CD4-positive, alpha-beta T cell treated with Interleukin-12 subunit alpha and Interleukin-12 subunit beta, for 1 hour (primary cell): ENCODE measurements around the gene WIPF2.
"Not testable (repeated sequence)": the region's sequence is repeated elsewhere in the genome, so short reads cannot be mapped to it uniquely, and the experiment has no call there.

ENCODE experiments used
- DNase-seq: peaks from one replicate; pipeline ENCODE4 v3.0.0-alpha.2; 2020

The WIPF2 gene

DNA sequence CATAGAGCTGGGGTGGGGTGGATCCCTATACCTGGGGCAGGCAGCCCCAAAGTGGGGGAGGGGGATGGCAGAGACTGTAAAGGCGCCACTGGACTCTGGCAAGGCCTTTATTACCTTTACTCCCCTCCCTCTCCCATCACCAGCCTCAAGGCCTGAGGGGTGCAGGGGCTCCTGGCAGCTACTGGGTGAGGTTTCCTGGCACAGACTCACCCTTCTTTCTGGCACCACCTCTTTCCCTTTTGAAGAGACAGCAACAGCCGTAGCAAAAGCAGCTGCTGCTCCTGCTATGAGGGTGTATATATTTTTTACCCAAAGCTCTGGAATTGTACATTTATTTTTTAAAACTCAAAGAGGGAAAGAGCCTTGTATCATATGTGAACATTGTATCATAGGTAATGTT, 24.3 kb upstream of the WIPF2 start:
- DNase-seq: no peak

DNA sequence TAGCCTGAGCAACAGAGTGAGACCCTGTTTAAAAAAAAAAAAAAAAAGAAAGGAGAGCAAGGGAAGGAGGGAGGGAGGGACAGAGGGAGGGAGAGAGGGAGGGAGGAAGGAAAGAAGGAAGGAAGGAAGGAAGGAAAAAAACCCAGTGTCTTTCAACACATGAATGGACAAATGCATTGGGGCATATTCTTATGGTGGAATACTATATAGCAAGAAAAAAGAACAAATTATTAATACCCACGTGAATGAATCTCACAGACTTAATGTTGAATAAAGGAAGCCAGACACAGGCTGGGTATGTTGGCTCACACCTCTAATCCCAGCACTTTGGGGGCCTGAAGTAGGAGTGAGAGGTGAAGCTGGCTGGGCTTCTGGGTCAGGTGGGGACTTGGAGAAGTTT, 21.6 kb upstream of the WIPF2 start:
- no peak for DNase-seq

DNA sequence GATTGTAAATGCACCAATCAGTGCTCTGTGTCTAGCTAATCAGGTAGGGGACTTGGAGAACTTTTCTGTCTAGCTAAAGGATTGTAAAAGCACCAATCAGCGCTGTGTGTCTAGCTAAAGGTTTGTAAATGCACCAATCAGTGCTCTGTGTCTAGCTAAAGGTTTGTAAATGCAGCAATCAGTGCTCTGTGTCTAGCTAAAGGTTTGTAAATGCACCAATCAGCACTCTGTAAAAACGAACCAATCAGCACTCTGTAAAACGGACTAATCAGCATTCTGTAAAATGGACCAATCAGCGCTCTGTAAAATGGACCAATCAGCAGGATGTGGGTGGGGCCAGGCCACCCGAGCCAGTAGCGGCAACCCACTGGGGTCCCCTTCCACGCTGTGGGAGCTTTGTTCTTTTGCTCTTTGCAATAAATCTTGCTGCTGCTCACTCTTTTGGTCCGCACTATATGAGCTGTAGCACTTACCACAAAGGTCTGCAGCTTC, 21.1 kb upstream of the WIPF2 start:
- DNase-seq: peak; percentile 39

DNA sequence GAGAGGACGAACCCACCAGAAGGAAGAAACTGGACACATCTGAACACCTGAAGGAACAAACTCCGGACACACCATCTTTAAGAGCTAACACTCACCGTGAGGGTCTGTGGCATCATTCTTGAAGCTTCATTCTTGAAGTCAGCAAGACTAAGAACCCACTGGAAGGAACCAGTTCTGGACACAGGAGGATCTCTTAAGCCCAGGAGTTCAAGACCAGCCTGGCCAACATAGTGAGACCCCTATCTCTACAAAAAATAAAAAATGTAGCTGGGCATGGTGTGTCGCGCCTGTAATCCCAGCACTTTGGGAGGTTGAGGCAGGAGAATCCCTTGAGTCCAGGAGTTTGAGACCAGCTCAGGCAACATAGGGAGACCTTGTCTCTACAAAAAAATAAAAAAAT, 20.5 kb upstream of the WIPF2 start:
- DNase-seq: no peak

DNA sequence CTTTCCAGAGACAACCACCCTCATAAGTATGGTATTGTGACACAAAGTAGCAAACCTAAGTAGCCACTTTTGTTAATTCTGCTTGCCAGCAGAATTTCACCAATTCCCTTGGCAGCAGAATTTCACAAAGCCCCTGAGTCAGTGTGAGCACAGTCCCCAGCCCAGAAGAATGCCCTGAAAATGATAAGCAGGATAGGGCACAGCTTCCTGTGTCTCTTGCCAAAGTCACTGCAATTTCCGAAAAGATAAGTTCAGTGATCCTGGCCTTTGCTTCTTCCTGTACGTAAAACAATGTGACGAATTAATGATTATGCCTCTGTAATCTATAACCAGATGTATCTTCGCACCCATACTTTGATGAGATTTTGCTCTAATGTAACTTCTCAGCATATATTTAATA, 16.0 kb upstream of the WIPF2 start:
- no peak for DNase-seq

DNA sequence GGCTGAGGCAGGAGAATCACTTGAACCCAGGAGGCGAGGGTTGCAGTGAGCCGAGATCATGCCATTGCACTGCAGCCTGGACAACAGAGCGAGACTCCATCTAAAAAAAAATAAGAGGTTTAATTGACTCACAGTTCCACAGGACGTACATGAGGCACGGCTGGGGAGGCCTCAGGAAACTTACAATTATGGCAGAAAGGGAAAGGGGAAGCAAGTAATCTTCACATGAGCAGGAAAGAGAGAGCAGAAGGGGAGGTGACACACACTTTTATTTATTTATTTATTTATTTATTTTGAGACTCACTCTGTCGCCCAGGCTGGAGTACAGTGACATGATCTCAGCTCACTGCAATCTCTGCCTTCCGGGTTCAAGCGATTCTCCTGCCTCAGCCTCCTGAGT, 12.9 kb upstream of the WIPF2 start:
- not testable (repeated sequence) for DNase-seq

DNA sequence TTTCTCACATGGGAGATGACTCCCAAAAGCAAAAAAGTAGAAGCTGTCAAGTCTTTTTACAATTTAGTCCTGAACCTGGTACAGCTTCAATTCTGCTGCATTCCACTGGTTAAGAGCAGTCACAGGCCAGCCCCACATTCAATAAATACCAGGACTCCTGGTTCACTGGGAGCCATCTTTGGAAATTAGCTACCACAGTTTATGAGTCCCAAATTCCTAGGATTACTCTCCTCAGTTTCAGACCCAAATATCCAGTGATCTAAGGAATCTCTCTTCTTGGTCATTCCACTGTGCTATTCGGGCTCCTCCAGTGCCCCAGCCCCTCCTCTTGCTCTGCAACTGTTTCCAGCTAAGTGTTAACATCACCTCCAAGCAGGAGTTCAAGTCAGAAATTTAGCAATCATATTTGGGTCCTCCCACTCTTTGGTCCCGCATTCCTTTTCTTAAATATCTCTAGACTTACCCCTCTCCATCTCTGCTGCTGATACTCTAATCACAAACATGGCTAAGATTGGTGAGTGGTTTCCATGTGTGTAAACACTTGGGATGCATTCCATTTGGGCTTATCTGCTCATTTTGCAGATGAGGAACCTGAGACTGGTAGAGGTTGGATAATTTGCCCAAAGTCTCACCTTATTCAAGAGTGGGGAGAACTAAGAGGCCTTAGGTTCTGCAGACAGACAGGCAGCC, 9.6 kb upstream of the WIPF2 start:
- DNase-seq: no peak

DNA sequence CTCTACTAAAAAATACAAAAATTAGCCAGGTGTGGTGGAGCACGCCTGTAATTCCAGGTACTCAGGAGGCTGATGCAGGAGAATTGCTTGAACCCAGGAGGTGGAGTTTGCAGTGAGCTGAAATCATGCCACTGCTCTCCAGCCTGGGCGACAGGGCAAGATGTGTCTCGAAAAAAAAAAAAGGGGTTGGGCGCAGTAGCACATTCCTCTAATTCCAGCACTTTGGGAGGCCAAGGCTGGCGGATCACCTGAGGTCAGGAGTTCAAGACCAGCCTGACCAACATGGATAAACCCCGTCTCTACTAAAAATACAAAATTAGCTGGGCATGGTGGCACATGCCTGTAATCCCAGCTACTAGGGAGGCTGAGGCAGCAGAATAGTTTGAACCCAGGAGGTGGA, 5.2 kb upstream of the WIPF2 start:
- not testable (repeated sequence) for DNase-seq

DNA sequence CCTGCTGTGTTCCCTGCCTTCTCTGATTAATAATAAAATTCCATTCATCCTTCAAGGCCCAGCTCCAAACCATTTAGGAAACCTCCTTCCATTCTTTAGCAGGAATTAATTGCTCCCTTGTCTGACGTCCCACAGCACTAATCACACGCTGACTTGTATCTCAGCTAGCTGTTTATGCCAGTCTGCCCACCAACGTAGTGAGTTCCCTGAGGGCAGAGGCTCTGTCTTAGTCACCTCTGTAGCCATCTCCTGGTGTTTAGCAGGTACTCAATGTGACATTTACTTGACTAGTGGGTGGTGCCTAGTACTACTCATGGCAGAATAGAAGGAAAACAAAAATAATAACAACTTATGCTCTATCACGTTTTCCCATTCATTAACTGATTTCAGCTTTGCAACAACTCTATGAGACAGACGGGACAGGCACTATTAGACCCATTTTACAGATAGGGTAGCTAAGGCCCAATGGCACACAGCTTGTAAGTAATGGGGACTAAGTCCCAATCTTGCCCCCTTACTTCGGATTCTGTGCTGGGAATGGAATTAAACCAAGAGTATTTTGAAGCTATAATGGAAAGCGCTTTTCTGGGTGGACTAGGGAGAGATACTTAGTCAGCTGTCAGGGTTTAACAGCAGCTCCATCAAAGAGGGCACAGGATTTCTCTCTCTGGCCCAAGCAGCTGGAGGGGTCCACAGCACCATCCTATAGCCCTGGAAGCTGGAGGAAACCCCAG, 931 bp upstream of the WIPF2 start:
- DNase-seq: peak; percentile 17

DNA sequence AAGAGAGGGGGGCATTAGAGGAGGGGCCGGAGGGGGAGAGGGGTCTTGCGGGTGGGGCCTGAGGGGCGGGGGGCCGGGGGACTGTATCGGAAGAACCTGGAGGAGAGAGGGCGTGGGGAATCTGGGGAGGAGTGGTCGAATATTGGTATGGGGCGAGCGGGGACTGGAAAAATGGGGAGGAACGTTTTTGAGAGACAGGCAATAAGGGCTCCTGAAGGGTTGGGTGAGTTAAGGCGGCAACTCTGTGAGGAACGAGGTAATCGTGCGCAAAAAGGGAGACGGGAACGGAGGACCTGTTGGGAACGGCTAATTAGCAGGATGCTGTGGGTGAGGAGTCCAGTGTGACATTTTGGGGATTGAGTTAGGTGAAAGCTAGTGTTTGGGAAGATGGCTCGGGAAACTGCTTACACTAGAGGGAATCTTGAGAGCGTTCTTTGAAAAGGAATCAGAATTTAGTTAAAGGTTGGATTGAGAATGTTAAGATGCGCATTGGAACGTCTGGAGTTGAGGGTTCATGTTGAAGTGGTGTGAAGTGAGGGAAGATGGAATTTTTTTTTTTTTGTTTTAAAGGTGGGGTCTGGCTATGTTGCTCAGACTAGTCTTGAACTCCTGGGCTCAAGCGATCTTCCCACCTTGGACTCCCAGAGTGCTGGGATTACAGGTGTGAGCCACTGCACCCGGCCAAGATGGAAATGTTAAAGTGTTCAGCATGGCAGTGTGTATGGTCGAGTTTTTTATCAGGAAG, 662 bp downstream of the WIPF2 start:
- DNase-seq: peak; percentile 31

DNA sequence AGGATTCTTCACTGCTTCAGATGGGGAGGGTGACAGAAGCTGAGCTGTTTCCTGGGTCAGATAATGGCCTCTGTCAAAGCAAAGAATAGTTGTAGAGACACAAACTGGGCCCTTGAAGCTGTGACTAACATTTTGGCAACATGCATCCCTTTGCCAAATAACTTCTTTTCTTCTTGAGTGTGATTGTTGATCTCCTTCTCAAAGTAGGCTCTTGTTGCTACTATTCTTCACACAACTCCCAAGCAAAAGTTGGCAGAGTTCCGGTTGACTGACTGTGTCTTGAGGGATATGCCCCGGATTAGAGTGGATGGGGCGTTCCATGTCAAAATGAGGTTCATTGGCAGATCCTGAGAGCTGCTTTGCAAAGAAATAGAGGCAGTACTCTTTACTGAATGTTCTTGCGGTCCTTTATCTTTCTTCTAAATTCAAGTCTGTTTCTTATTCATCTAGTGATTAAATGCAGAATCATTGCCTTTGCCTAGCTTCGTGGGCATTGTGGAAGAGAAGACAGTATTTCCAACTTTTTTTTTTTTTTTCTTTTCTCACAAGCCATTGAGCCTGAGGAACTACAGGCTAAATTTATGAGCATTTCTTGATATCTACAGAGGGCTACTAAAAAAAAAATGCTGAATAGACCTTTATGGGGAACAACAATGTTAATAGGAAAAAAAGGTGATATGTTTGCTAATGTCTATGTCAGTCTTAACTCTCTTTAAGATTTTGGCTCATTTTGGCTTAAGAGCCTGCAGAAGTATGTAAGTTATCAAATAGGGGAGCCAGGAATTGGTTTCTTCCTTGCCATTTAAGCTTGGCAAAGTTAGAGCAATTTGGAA, 5.8 kb downstream of the WIPF2 start:
- DNase-seq: no peak

DNA sequence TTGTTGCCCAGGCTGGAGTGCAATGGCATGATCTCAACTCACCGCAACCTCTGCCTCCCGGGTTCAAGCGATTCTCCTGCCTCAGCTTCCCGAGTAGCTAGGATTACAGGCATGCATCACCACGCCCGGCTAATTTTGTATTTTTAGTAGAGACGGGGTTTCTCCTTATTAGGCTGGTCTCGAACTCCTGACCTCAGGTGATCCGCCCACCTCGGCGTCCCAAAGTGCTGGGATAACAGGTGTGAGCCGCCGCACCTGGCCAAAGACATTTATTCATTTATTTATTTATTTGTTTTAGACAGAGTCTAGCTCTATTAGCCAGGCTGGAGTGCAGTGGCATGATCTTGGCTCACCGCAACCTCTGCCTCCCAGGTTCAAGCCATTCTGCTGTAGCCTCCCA, 10.0 kb downstream of the WIPF2 start:
- DNase-seq: not testable (repeated sequence)

DNA sequence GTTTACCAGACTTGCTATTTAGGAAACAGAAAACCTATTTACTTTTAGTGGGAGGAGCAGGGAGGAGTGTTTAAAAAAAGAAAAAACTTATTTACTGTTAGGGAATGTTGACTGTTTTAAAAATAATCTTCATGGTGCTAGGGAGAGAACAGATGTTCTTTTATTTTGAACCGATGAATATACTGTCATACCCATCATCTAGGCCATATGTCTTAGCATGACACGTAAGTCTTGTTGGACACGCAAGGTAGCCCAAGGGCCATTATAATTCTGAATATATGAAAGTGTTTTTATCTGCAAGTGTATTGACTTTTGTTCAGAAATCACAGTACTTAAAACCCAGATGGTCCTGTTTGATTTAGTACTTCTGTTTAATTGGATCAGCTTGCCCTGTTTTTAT, 11.6 kb downstream of the WIPF2 start:
- no peak for DNase-seq

DNA sequence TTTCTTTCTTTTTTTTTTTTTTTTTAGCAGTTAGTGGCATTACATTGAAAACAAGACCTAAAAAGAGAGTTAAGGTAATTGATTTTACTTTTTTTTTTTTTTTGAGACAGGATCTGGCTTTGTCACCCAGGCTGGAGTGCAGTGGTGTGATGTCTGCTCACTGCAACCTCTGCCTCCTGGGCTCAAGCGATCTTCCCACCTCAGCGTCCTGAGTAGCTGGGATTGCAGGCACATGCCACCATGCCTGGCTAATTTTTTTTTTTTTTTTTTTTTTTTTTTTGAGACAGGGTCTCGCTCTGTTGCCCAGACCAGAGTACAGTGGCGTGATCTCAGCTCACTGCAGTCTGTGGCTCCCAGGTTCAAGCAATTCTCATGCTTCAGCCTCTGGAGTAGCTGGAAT, 12.8 kb downstream of the WIPF2 start:
- not testable (repeated sequence) for DNase-seq

DNA sequence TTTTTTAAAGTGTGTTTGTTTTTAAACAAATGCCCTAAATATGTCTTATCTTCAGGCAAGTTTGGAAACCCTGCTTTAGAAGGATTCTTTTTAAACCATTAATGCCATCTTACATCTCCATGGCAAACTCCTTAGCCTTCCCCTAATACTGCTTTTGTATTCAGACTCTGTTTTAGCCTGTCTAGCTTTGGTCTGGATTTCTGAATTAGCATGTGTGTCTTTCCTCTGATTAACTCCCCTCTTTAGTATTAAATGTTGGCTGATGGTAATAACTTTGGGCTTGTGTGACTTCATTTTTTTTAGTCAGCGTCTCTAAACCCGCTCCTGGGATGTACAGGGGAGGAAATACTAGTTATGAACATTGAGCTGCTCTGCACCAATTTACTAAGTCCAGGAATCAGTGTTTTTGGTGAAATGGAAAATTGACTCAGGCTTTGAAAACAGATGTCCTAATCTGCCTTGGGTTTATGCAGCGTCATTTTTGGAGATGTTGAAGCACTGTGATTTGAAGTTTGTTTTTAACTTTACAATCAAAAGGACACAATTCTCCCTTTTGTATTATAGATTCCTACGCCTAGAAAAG, 22.2 kb downstream of the WIPF2 start:
- DNase-seq: no peak

DNA sequence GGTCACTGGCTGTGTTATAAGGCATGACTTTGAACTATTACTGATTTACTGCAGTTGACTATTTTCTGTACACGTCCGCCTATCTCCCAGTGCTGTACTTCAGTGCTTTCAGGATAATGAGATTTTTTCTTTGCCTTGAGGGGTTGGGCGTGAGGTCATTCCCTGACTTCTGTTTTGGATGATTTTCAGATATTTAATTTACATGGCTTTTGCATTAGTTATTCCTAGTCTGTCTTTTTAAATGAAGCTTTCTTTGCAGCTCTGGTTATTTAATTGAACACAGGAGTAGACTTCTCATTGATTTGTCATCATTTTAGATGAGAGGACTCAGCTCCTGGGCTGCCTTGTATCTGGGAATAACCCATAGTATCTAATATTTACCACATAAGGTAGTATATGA, 23.7 kb downstream of the WIPF2 start:
- DNase-seq: no peak

DNA sequence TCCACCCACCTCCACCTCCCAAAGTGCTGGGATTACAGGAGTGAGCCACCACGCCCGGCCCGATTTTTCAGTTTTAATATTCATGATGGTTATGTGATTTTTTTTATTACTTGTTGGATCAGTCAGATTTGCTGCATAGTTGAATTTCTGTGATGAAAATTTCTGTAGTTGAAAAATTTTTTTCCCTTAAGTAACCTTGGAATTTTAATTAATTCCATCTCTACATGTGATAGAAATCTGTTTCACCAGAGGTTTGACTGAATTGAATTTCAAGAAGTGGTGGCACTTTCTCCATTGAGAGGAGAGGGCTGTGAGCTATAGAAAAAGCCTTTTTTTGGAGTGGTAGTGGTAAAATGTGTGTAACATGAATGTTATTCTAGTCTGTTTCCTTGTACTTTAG, 24.7 kb downstream of the WIPF2 start:
- DNase-seq: no peak

DNA sequence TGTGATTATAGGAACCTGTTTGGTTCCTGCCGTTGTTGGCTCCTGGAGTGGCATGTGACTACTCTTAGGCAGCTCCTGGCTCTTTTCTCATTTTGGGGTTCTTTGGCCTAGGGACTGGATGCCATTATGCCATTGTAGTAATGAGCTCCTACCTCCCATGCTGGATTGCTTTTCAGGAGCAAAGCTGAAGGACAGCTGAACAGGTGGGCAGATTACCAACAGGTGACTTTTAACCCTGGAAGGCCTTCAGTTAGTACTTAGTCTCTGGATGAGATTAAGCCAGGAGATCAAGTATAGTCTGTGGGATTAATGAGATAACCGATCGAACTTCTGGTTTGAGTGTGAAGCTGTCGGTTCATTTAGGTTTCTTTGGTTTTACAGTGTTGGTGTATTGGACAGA, 25.2 kb downstream of the WIPF2 start:
- no peak for DNase-seq

DNA sequence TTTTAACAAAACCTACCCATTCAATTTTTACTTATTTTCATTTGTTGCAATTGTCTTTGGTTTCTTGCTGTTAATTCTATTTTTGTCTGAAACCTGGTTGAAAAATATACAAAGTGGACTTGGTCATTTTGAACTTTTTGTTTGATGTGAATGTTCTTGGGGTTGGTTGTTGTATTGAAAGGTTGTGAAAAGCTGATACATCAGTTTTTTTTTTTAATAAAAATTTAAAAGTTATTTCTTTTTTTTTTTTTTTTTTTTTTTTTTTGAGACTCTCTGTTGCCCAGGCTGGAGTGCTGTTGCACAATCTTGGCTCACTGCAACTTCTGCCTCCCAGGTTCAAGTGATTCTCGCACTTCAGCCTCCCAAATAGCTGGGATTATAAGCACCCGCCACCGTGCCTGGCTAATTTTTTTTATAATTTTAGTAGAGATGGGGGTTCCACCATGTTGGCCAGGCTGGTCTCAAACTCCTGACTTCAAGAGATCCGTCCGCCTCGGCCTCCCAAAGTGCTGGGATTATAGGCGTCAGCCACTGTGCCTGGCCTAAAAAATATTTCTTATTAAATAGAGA, 28.9 kb downstream of the WIPF2 start:
- DNase-seq: no peak

DNA sequence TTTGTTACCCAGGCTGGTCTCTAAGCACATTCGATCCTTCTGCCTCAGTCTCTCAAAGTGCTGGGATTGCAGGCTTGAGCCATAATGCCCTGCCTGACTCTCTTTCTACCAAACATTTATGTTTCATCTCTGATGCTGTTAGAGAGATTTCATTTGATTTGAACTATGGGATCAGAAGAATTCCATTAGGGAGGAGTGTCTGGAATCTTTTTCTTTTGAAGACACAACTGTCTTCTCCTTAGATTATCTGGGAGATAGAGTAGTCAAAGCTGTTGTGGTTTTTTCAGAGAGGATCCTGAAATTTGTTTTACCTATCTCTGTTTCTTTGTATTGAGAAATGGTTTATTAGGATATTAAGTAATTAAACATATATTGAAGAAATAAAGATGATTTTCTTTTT, 29.4 kb downstream of the WIPF2 start:
- no peak for DNase-seq

DNA sequence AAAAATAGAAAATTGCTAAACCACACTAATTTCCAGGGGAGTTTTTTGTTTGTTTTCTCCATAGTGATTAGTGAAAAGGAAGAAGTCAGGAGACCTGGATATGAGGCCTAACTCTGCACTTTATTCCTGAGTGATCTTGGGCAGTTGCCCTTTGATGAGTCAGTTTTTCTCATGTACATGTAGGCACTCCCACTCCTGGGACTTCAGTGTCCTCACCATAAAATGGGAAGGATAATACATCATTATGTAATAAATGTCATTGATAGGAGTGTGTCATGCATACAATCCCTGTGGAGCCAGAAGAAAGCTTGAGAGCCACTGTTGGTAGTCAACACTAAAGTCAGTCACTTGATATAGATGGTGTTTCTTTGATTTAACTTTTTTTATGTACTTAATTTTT, 32.5 kb downstream of the WIPF2 start:
- no peak for DNase-seq

DNA sequence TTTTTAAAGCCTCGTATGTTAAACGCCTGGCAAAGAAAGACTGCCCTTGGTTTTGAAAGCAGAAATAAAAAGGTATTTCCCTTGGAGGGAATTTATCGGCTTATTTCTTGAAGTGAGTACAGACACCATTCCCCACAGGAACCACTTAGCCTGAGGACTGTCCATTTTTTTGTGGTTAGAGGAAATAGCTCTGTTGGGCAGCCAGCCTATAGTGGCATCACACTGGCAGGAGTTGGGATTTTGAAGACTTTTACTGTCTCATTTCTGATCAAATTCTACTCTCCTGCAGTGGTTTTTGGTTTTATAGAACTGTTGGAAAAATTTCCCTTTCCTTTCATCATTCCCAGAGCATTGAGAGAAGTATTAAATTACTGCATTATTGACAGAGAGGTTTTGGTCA, 34.5 kb downstream of the WIPF2 start:
- DNase-seq: no peak
